ENCODE results near the gene DAND5. TPM values are rescaled to one million over a fixed set of nuclear protein-coding genes. Genes with fewer than 3 reads are reported as not detected.

Gene DAND5
- total and polyA plus RNA-seq, 9 of the 15 experiments (the other 6 are each of a cell fraction or from before 2014, with no cell fraction given) = 0.22 to 0.83 (median 0.60) TPM

GRCh38 chr19:12945479-12946091 is 23.8 kb upstream of the DAND5 start, which contains the start of gene RAD23A (continued):
- TF ChIP-seq ZNF384 (IDR thresholded peaks at IDR 0.05; ENCODE audit: low read depth, low read length) (no peak), ZBTB8A (IDR thresholded peaks at IDR 0.05; ENCODE audit: partially characterized antibody) (no peak), ZBTB49 (CRISPR knock-in tag; IDR thresholded peaks at IDR 0.05; ENCODE audit: borderline replicate concordance) (no peak), ATF1 (CRISPR knock-in tag; IDR thresholded peaks at IDR 0.05) (peak; percentile 88), ATF1 (tag; IDR thresholded peaks at IDR 0.05) (peak; percentile 100), ETV1 (tag; conservative IDR thresholded peaks at IDR 0.05; ENCODE audit: low read depth) (peak; percentile 80), THAP7 (CRISPR knock-in tag; IDR thresholded peaks at IDR 0.05) (0 out of 2 replicates have a peak, but pooled peaks have one; percentile 68), ZNF780A (CRISPR knock-in tag; IDR thresholded peaks at IDR 0.05) (no peak), PTTG1 (tag; IDR thresholded peaks at IDR 0.05; ENCODE audit: low read depth) (no peak), TRIM24 (IDR thresholded peaks at IDR 0.05) (peak; percentile 7 to 39; a peak in 2 of 4 replicates), ZNF431 (CRISPR knock-in tag; IDR thresholded peaks at IDR 0.05) (0 out of 2 replicates have a peak, but pooled peaks have one; percentile 32), ZNF184 (CRISPR knock-in tag; IDR thresholded peaks at IDR 0.05) (no peak), E2F6 (IDR thresholded peaks at IDR 0.05; ENCODE audit: borderline replicate concordance in 1 of 2, extremely low read depth in 1 of 2, insufficient read depth in 1 of 2, insufficient read length in 1 of 2, low read depth in 1 of 2, low read length in 1 of 2, poor library complexity in 1 of 2, severe bottlenecking in 1 of 2) (peak; percentile 82 to 90), ZNF408 (CRISPR knock-in tag; IDR thresholded peaks at IDR 0.05; ENCODE audit: low read depth) (no peak), ZNF143 (CRISPR knock-in tag; IDR thresholded peaks at IDR 0.05) (no peak), ARID3A (IDR thresholded peaks at IDR 0.05; ENCODE audit: borderline replicate concordance, low read depth, low read length) (no peak), TSC22D4 (tag; IDR thresholded peaks at IDR 0.05) (no peak), RBM15 (IDR thresholded peaks at IDR 0.05; ENCODE audit: insufficient read depth, low read length) (no peak), ZNF354B (CRISPR knock-in tag; IDR thresholded peaks at IDR 0.05) (no peak), DMBX1 (CRISPR knock-in tag; IDR thresholded peaks at IDR 0.05; ENCODE audit: borderline replicate concordance) (no peak; the same call in 1 of the 2 replicates), GATA2 (CRISPR knock-in tag; IDR thresholded peaks at IDR 0.05) (no peak), FIP1L1 (IDR thresholded peaks at IDR 0.05; ENCODE audit: low read depth, low read length, poor library complexity, severe bottlenecking) (peak; percentile 99), POLR2AphosphoS2 (IDR thresholded peaks at IDR 0.05; ENCODE audit: low read length) (peak; percentile 100), TGIF2 (CRISPR knock-in tag; IDR thresholded peaks at IDR 0.05) (no peak), ZEB2 (IDR thresholded peaks at IDR 0.05) (no peak)

Measured in K562 (cell line).